A549 (cell line): ENCODE measurements around the gene NSMF. TPM values are rescaled to one million over a fixed set of nuclear protein-coding genes. Genes with fewer than 3 reads are reported as not detected.
"Not testable (repeated sequence)": the region's sequence is repeated elsewhere in the genome, so short reads cannot be mapped to it uniquely, and the experiment has no call there.

Experiments used
- ATAC-seq, 2 experiments: fragments of 200-7000 bp in 1 of 2; fragments of >200 bp in 1 of 2; cut with Nextera tagmentation in 1 of 2; cut with Tn5 transposase in 1 of 2; 3 replicates each; pipeline versions ENCODE4 v1.8.0 to v1.9.1; 2018 to 2020; ENCODE audit warnings: mild to moderate bottlenecking in 1 of 2, moderate library complexity in 1 of 2
- CTCF ChIA-PET: fragments of 300-600 bp; sonication (Branson Sonifier 250); formaldehyde crosslinking; extraction: SDS; loops from one replicate; lab custom pipeline; 2021; ENCODE audit warnings: antibody characterized with exemption, inconsistent platforms; lab: Yijun Ruan, JAX
- POLR2A ChIA-PET: fragments of 350-600 bp; formaldehyde crosslinking; extraction: SDS; loops from one replicate; lab custom pipeline; 2021; ENCODE audit warnings: antibody characterized with exemption, inconsistent platforms; lab: Yijun Ruan, JAX
- DNase-seq, 2 experiments: peaks; one replicate each; pipeline versions ENCODE4 v3.0.0 to v3.0.0-alpha.2; 2011 to 2016; ENCODE audit warnings: low read depth in 1 of 2, low spot score in 1 of 2
- FAIRE-seq: peaks from 2 replicates; lab custom pipeline; 2011; peaks lifted over from hg19 to GRCh38; lab: Jason Lieb, UNC
- H3K27ac ChIP-seq, 2 experiments: fragments of >200 bp; sonication (Bioruptor Twin); formaldehyde crosslinking; 3 replicates each; pipeline ENCODE4 v1.5.1; 2016 to 2017
- H3K4me1 ChIP-seq: fragments of >200 bp; sonication (Bioruptor Twin); formaldehyde crosslinking; 3 replicates; pipeline ENCODE4 v1.6.1; 2016
- H3K4me2 ChIP-seq: fragments of >200 bp; sonication (Bioruptor Twin); formaldehyde crosslinking; 3 replicates; pipeline ENCODE4 v1.6.1; 2016
- H3K4me3 ChIP-seq: fragments of >200 bp; sonication (Bioruptor Twin); formaldehyde crosslinking; 3 replicates; pipeline ENCODE4 v1.5.1; 2016
- H3K9me3 ChIP-seq: fragments of >200 bp; sonication (Bioruptor Twin); formaldehyde crosslinking; 3 replicates; pipeline ENCODE4 v1.6.1; 2016
- BHLHE40 ChIP-seq: IDR thresholded peaks from 2 replicates; pipeline ENCODE4 v1.6.1; 2012; ENCODE audit warnings: low read depth, low read length, inconsistent platforms
- CBX8 ChIP-seq: fragments of 200-600 bp; sonication (generic); IDR thresholded peaks from 2 replicates; pipeline ENCODE4 v1.6.1; 2016
- CEBPB ChIP-seq, 2 experiments: fragments of >200 bp in 1 of 2; sonication (Bioruptor Twin) in 1 of 2; formaldehyde crosslinking in 1 of 2; IDR thresholded peaks; 2 replicates each; pipeline ENCODE4 v1.6.1; 2012 to 2016
- CTCF ChIP-seq: fragments of >200 bp; sonication (Bioruptor Twin); formaldehyde crosslinking; IDR thresholded peaks from 3 replicates; pipeline ENCODE4 v1.5.1; 2016
- ELK1 ChIP-seq: fragments of 150-350 bp; IDR thresholded peaks from 2 replicates; pipeline ENCODE4 v1.6.1; 2014; ENCODE audit warnings: low read depth, mild to moderate bottlenecking, low read length
- FOSB ChIP-seq: fragments of 250-450 bp; sonication (Bioruptor Pico); IDR thresholded peaks from 2 replicates; pipeline ENCODE4 v1.5.0; 2020; ENCODE audit warnings: mild to moderate bottlenecking, moderate library complexity
- HDAC2 ChIP-seq: fragments of 200-600 bp; sonication (generic); IDR thresholded peaks from 2 replicates; pipeline ENCODE4 v1.6.1; 2016
- HOXB5 ChIP-seq: fragments of 250-450 bp; sonication (Bioruptor Pico); IDR thresholded peaks from 2 replicates; pipeline ENCODE4 v1.5.0; 2020; ENCODE audit warnings: mild to moderate bottlenecking, moderate library complexity
- MAX ChIP-seq: IDR thresholded peaks from 2 replicates; pipeline ENCODE4 v1.6.1; 2012
- MAZ ChIP-seq: fragments of 150-350 bp; IDR thresholded peaks from 2 replicates; pipeline ENCODE4 v1.6.1; 2014; ENCODE audit warnings: antibody characterized with exemption, low read depth, low read length, borderline replicate concordance
- NPAS2 ChIP-seq: fragments of 250-450 bp; sonication (Bioruptor Pico); IDR thresholded peaks from 2 replicates; pipeline ENCODE4 v1.8.0; 2022; ENCODE audit warnings: mild to moderate bottlenecking, moderate library complexity, borderline replicate concordance
- WGBS: methylation state at CpG from one replicate; pipeline ENCODE4 v1.1.6; 2017; ENCODE audit errors: missing lambda C conversion rate; 5-methylcytosine and 5-hydroxymethylcytosine counted together
- polyA plus RNA-seq, 4 experiments: library from polyadenylated mRNA; depleted of rRNA in 3 of 4; stranded (reverse); fragments of >200 nt; fragmentation: RNase III in 1 of 4; extraction: RNeasy Plus Mini Kit Qiagen cat#74134 plus additional on column Dnase treatment in 1 of 4; gene quantifications; 2 replicates in 3 of 4; 3 replicates in 1 of 4; pipeline ENCODE4 v1.2.3, GENCODE V29; 2011 to 2017

Gene NSMF
- polyA plus RNA-seq, 2 of the 4 experiments (the other 2 are of a cell fraction): 16.0 to 29.2 TPM

GRCh38 chr9:137467896-137468295 is 8.8 kb upstream of the NSMF start:
- Histone ChIP-seq H3K4me3 (no peak overlapping the region), H3K27ac (no peak overlapping the region), H3K9me3 (no peaks in the 10 kb centered on the region), H3K4me1 (no peaks in the 10 kb centered on the region), H3K4me2 (no peak overlapping the region)
- POLR2A ChIA-PET: no interaction called here
- TF ChIP-seq ELK1: no peak
- FAIRE-seq (no peak), ATAC-seq (no peak), DNase-seq (no peak)
- CTCF ChIA-PET: interaction anchor here (0.9 to 1.5 kb wide), 2 partner anchors 38 to 45 kb away, joined by 3 read pairs; partner anchors contain the start of gene EXD3
- 98% methylated on average over 4 of the region's 7 CpGs for whole genome bisulfite sequencing

- DNase-seq (no peak), FAIRE-seq (no peak), ATAC-seq (no peak)
- no peak overlapping the region for H3K4me2 ChIP-seq
- TF ChIP-seq MAX: no peak
- H3K9me3 ChIP-seq: no peaks in the 10 kb centered on the region
- H3K27ac ChIP-seq: no peak overlapping the region
- CTCF ChIA-PET: interaction anchor here (0.9 to 1.5 kb wide), 2 partner anchors 39 to 44 kb away, joined by 3 read pairs; partner anchors contain the start of gene EXD3
- WGBS: no CpG with 5 or more reads among the region's 16 CpGs
- H3K4me3 ChIP-seq: no peak overlapping the region
- H3K4me1 ChIP-seq: no peaks in the 10 kb centered on the region
- POLR2A ChIA-PET: no interaction called here
Measured at GRCh38 chr9:137467161-137467581, 8.0 kb upstream of the NSMF start.

- H3K4me1 ChIP-seq, ATAC-seq, H3K4me3 ChIP-seq, H3K4me2 ChIP-seq, CTCF ChIA-PET, H3K9me3 ChIP-seq, FAIRE-seq, DNase-seq, H3K27ac ChIP-seq, POLR2A ChIA-PET: not testable (repeated sequence)
- 80% methylated on average over 35 of the region's 35 CpGs for WGBS
Measured at GRCh38 chr9:137466389-137467085, 7.4 kb upstream of the NSMF start.

GRCh38 chr9:137465720-137466388 is 6.7 kb upstream of the NSMF start:
- no peak overlapping the region for H3K4me3 ChIP-seq
- no peaks in the 10 kb centered on the region for H3K9me3 ChIP-seq
- CTCF ChIA-PET: no interaction called here
- FAIRE-seq (no peak), DNase-seq (no peak)
- H3K27ac ChIP-seq: no peak overlapping the region
- POLR2A ChIA-PET: no interaction called here
- no peak for TF ChIP-seq CEBPB (IDR thresholded peaks at IDR 0.05)
- no peak for TF ChIP-seq MAZ
- no peak for TF ChIP-seq CTCF
- TF ChIP-seq CBX8: no peak
- no peak for TF ChIP-seq FOSB (CRISPR knock-in tag)
- TF ChIP-seq HOXB5 (CRISPR knock-in tag): no peak
- no peak for TF ChIP-seq BHLHE40
- TF ChIP-seq HDAC2: no peak
- TF ChIP-seq NPAS2 (CRISPR knock-in tag): no peak
- TF ChIP-seq, all 56 proteins: peak for 0
- ATAC-seq: no peak
- H3K4me2 ChIP-seq: no peak overlapping the region
- H3K4me1 ChIP-seq: no peaks in the 10 kb centered on the region
- 74% methylated on average over 23 of the region's 23 CpGs for WGBS
